Activated CD8-positive, alpha-beta memory T cell treated with anti-CD3 and anti-CD28 coated beads for 24 hours (primary cell): ENCODE results near the gene ADAMTSL1.

Experiments used
- DNase-seq: peaks from one replicate; pipeline ENCODE4 v3.0.0-alpha.2; 2020

The ADAMTSL1 gene

DNA sequence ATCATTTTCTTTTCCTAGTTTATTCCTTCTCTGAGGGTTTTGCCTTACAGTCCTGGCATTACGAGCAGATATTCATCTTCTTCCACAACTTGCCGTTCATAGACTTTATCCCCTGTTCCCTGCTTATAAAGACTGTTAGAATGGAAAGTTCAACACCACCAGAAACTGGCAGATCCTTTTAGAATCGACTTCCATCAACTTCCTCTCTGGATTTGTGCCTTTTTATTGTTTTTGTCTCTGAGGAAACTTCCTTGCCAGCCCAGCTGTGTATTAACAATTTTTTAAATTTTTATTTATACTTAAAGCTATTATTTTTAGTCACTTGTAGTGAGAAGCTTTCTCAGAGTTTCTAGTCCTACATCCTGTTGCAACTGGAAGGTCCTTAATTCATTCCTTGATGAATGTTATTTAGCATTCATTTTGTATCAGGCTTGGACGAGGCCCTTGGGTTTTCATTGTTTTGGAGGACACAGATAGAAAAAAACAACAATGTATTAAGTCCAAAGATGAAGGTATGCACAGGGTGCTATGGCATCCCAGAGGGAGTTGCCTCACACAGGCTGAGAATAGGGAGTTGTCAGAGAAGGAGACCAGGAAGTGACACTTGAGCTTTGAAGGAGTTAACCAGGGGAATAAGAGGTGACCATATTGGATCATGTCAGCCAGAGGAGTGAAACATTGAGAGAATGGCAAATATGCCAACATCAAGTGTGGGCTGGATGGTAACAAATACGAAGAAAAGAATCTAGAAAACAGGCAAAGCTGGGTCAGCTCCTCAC is 81.3 kb downstream of the ADAMTSL1 start:
- DNase-seq: no peak

DNA sequence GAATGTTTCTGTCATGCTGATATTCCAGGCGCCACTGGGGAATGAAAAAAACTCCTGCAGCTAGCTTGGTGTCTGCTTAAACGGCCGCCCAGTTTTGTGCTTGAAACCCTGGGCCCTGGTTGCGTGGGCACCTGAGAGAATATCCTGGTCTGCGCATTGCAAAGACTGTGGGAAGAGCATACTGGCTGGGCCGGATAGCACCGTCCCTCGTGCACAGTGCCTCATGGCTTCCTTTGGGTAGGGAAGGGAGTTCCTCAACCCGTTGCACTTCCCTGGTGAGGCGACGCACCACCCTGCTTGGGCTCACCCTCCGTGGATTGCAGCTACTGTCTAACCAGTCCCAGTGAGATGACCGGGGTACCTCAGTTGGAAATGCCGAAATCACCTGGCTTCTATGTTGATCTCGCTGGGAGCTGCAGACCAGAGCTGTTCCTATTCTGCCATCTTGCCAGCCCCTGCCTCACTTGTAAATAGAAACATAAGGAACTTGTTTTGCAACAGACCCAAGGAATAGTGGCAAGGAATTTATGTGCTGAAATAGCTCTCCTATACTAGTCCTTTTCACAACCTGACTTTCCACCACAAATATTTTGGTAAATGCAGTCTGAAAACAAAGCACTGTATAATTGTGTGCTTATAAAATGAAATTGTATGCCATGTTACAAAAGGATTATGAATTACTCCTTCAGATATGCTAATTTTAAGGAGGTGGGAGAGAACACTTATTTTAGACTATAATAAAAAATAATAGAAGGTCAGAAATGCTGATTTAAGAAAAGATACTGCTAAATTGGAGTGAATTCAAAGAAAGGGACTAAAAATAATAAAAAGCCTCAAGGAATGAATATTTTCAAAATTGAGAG is 90.3 kb downstream of the ADAMTSL1 start:
- DNase-seq: no peak

DNA sequence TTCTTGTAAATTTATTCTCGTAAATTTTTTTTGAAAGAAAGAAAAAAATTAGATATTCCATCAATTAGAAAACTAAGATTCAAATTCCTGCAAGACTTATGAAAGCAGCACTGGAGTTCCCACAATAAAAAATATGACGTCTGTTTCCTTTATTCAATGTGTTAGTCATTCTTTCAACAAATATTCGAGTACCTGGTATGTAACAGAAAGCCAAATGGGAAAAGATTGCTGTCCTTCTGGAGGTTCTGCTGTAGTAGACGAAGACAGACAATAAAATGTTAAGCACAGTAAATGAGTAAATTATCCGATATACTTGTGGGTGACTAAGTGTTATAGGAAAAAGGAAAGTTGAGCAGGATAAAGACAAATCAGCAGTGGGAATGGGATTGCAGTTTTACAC is 92.2 kb downstream of the ADAMTSL1 start:
- DNase-seq: no peak

DNA sequence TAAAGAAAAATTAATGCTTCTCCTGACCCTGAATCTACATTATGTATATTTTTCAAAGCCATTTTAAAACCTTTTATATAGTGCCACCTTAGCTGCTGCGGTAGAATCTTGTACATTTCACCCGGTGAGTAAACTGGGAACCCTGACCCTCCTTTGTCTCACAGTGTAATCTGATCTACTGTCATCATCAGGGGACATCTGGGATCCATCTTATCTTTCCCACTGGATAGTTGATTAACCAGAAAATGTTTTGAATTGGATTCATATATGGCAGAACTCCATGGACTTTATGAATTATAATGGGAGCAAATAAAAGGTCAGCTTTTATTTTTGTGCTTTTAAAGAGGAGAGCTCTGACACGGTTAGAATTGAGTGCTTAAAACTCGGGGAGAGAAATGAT is 95.0 kb downstream of the ADAMTSL1 start:
- no peak for DNase-seq

DNA sequence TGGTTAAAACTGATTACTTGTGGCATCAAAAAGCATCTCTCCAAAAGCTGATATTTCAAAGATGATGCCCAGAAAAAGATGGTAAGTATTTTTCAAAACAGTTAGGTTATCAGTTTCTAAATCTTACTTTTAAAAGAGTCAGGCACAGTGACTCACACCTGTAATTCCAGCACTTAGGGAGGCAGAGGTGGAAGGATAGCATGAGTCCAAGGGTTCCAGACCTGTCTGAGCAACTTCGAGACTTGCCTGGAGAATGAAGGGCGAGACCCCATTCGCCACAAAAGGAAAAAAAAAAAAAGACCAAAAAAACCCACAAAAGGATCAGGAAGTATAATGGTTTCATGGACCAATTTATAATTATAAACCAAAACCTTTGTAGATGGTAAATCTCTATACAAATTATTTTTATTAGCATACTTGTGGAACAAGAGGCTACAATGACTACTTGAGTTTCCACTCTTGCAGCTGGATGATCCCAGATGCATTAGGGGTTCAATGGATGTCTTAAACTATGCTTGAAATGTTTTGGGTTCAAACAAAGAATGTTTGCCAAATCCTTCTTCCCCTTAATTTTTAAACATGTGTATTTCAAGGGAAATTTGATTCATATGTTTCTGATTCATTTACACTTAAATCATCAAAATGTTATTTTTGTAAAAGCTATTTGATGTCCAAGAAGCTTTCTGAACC is 96.1 kb downstream of the ADAMTSL1 start:
- no peak for DNase-seq

DNA sequence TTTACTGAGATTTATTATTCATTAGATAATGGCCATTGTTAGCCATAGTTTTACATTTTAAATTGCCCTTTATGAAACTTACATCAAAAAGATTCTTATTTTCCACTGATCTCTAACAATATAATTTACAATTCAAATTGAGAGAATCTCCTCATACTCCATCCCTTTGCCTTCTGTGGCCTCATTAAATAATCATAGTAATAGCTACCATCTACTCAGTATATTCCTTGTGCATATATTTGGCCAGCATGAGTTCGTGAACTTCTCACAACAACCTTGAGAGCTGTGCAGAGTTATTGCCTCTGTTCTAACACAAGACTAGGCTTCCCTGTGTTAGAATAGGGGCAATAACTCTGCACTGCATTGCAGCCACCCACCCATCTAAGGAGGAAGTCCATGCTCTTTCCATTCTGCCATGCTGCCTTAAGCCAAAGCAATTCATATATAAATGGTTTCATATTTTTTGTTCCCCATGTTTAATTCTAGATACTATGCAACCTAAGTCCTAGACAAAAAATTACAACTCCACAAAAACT is 99.1 kb downstream of the ADAMTSL1 start:
- DNase-seq: no peak

DNA sequence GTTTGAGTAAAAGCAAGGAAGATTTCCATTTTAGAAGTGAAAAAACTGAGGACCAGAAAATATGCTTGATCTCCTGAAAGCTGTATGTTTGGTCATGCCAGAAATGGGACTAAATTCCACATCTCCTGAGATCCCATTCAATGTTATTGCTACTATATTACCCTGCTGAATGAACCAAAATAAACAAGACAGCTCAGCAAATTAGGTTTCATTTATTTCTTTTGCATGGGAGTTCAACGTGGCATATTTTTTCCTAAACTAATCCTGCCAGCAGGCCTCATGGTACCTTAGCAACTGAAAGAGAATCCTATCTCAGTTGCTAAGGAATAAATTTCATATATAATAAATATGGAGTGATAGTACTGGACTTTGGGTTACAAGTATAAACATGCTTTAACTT is 101.7 kb downstream of the ADAMTSL1 start:
- no peak for DNase-seq

DNA sequence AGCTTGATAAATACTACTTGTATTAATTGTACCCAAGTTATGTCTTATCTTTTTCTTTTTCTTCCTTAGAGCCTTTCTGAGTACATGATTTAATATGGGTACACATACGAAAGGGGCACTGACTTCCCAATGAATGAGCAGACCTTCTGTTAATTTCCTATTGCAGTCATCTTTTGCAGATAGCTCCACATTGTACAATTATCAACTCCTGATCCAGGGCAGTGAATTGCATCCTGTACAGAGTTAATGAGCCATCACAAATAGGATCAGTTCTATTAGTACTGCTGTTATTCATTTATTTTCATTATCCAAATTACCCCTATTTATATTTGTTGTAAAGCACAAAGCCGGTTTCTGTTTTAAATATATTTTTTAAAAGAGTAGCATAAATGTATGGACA is 105.6 kb downstream of the ADAMTSL1 start:
- DNase-seq: no peak

DNA sequence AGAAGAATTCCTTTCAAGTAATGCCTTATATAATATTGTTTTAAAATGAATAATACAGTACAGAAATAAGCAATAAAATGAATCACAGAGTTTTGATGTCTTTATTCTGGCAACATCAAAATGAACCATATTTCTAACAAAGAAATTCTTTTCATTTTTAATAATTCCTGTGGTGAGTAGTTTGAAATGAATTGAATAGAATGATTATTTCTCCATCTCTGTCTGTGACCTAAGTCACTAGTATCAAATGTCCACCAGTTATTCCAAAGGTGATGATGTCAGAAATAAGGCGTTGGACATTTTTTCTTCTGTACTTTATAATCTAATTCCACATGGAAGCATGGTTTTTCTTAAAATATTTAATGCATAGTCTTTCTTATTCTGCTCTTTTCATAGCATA is 106.2 kb downstream of the ADAMTSL1 start:
- DNase-seq: no peak

DNA sequence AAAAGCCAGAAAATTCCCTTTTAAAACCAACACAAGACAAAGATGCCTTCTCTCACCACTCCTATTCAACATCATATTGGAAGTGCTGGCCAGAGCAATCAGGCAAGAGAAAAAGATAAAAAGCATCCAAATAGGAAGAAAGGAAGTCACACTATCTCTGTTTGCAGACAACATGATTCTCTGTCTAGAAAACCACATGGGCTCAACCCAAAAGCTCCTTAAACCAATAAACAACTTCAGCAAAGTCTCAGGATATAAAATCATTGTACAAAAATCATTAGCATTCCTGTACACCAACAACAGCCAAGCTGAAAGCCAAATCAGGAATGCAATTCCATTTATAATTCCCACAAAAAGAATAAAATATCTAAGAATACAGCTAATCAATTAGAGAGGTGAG is 112.0 kb downstream of the ADAMTSL1 start:
- DNase-seq: no peak

DNA sequence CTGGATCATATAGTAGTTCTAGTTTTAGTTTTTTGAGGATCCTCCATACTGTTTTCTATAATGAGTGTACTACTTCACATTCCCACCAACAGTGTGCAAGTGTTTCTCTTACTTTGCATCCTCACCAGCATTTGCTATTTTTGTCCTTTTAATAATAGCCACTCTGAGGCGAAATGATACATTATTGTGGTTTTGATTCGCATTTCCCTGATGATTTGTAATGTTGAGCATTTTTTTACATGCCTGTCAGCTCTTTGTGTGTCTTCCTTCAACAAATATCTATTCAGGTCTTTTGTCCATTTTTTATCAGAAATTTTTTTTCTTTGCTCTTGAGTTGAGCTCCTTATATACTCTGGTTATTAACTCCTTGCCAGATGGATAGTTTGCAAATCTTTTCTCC is 114.0 kb downstream of the ADAMTSL1 start:
- DNase-seq: no peak

DNA sequence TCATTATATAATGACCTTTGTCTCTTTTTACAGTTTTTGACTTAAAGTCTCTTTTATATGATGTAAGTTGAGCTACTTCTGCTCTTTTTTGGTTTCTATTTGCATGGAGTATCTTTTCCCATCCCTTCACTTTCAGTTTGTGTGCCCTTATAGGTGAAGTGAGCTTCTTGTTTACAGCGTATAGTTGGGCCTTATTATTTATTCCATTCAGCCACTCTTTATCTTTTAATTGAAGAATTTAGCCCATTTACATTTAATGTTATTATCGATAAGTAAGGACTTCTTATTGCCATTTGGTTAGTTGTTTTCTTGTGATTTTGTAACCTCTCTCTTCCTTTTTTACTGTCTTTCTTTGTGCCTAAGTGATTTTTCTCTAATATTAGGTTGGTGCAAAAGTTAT is 117.3 kb downstream of the ADAMTSL1 start:
- no peak for DNase-seq

DNA sequence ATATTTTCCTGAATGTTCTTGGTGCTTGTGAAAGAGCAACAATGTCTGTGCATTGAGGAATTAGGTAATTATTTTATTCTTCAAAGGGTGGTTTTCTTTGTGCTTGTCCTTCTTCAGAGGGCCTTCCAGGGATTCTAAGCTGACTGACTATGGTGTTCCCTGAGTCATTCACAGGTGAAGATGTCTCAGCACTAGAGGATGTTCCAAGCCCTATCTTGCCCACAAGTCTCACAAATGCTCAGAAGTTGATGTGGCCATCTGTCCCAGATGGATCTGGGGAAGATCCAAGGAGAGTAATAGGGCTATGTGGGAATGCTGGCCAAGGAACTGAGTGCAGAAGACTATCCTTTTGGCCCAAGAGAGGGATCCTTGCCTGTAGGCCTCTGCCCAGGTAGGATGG is 120.9 kb downstream of the ADAMTSL1 start:
- DNase-seq: no peak

DNA sequence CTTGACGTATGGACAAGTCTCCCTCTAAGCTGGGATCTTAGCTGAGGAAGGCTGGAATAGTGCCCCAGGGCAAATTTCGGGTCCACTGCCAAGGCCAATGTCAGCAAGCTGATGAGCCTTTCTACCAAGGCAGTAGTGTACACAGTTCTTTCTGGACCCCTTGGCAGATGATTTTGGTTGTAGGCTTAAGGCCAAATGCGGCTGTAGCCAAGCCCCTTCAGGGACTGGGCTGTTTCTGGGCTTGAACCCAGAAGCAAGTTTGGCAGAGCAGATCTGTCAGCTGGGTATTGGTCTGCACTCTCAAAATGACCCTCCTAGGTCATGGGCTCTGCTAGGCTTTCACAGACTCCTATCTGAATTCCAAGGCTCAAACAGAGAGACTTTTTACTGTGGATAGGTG is 121.6 kb downstream of the ADAMTSL1 start:
- DNase-seq: no peak

DNA sequence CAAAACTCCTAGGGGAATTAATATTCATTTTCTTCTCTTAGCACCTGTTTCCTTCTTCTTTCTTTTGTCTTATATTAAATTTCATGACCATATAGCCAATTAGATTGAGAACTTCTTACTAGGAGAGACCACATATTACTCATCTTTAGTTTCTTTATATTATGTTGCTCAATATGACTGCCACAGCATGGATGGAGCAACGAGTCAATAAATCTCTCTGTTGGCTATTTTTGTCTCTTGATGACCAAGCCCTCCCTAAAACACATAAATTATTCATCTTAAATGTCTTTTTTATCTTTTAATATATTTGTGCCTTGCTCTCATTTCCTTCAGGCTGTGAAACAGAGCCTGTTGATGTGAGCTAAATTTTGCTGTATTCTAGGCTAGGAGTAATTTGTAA is 123.0 kb downstream of the ADAMTSL1 start:
- DNase-seq: no peak

DNA sequence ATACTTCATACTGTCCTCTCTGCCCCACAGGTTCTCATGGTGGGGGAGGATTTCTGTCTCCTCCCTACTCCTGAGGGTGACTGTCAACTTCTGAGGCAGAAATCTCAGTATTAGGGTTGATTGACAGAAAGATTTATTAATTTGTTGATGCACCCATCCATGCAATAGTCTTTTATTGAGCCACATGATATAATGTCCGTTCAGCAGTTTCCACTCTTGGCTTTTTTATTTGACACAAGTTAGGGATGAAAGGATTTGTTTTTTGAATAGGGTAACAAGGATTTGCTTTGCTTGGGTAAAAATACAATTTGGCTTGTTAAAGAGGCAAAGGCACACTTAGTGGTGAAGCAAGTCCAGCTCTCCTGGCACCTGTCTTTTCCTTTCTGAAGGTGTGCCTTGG is 125.0 kb downstream of the ADAMTSL1 start:
- DNase-seq: no peak

DNA sequence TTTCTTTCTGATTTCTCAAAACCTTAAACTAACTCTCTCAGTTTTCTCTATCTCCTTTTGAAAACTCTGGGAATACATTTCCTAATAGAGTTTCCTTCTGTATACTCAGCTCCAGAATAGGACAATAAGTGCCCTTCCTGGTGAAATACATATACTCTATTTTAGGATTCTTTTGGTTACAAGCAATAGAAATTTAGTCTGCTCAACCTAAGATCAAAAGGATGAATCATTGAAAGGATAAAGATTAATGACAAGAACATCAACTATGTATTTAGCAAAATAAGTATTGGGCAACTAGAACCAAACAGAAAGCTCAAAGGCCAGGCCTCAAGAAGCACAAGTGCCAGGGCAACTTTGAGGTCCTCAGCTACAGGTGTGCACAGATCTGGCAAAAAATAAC is 127.1 kb downstream of the ADAMTSL1 start:
- no peak for DNase-seq

DNA sequence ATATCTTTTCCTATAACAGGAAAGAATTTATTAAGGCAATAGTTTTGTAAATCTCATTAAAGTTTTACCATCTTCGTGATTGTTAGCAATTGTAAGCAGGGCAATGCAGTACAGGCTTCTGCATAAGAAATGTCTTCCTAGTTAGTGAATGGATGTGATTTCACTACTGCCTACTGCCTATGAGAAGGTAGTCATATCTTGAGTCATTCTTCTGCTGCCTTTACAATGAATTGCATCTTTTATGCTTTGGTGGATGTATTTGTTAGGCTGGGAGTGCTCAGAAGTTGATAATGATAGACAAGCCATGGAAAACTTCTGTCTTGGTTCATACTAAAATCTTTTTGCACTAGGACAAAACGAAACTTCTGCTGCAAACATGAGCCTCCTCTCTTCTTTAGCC is 128.0 kb downstream of the ADAMTSL1 start:
- DNase-seq: no peak

DNA sequence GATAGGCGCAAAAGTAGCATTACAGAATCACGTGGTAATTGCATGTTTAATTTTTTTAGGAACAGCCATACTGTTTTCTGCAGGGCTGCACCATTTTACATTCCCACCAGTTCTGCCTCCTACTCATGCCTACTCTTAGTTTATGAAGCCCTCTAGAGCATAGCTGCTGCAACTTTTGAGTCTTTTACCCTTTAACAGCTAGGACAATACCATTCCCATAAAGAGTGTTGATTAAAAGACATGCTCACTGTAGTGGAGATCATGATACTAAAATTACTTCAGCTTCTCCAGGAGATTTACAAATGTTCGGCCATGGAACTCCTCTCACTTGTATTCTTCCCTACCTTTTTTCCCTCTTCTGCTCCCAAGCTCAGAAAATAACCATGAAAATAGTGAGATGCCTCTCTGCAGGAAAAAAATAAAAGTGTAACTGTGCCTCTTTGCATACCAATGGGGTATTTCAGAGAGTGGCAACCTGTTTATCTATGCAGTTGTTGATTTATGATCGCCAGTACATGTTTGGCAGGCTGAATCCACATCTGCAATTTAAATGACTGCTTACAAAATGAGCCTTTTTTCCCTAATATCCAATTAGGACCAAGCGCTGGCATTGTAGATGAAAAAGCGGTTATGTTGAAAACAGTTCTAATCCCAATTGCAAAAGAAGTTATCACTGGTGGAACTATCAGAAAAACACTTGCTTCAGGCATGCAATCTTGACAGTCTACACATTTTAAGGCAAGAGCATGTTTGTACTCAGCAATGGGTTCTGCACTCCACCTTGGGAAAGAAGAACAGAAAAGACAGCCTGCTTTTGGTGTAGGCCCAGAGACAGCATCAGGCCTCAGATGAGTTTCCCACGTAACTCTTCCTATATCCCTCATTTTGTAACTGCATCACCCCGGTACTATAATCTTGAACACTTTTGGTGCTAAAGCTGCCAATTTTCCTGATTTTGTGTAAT is 131.1 kb downstream of the ADAMTSL1 start:
- DNase-seq: no peak

DNA sequence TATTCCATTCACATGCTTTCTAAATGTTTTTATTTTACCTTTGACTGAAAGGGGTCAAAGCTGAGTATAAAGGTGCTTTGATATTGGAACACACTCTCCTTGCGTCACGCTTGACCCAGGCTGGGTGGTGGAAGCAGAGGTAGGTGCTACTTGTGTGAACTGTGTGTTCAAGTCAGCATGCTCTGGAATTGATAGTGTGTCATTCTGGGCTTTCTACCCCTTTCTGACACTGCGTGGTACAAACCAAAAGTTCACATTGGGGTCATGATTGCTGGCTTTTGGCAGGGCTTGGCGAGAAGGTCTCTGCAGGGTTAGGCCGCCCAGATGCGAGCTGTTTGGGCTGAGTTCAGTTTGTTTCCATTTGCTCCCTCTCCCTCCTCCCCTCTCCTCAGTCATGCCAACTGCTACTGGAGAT is 131.8 kb downstream of the ADAMTSL1 start:
- no peak for DNase-seq

DNA sequence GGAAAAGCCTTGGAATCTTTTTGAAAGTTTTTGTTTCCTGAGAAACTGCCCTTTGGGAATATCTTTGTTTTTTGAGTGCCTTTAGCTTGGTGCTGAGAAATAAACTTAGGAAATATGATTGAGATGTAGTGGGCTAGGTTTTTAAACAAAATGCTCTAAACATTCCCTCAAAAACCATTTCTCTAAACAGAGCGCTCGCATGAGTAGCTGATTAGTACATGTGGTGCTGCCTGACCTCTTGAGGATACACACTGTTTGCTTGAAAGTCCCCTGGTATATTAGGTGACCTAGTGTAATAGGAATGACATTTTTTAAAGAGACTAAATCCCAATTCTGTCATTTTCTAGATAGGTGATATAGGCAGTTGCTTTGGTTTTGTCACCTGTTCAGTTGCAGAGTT is 132.3 kb downstream of the ADAMTSL1 start:
- no peak for DNase-seq

DNA sequence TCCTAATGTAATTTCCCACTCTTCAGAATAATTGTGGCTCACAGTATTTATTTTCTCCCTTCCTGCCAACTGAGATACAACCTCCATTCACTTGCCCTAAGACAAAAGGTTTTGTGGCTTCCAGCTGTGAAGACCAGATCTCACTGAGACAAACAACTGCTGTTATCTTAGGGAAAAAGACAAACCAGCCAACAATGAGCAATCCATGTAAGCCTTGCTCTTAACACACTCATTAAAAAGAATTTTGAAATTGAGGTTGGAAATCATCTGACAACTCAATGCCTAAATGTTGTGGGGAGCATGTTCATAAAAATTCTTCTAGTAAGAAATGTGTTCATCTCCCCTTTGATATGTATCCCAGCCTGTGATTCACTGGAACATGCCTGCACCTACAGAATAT is 132.9 kb downstream of the ADAMTSL1 start:
- DNase-seq: no peak
